WTC11 (cell line): ENCODE results near the gene ZDBF2. TPM values are rescaled to one million over a fixed set of nuclear protein-coding genes. Genes with fewer than 3 reads are reported as not detected.

Experiments
- ATAC-seq: fragments of 200-7000 bp; cut with Tn5 transposase; 2 replicates; pipeline ENCODE4 v1.10.0; 2021; ENCODE audit warnings: mild to moderate bottlenecking, moderate library complexity
- CTCF ChIA-PET: fragments of 300-600 bp; sonication (Branson Sonifier 250); formaldehyde crosslinking; loops from one replicate; lab custom pipeline; 2021; ENCODE audit warnings: antibody characterized with exemption; lab: Charles Lee
- POLR2A ChIA-PET: fragments of 350-600 bp; sonication (Branson Sonifier 250); formaldehyde crosslinking; loops from one replicate; lab custom pipeline; 2021; ENCODE audit warnings: antibody characterized with exemption; lab: Charles Lee
- DNase-seq: peaks from one replicate; pipeline ENCODE4 v3.0.0; 2021; ENCODE audit warnings: low spot score
- H3K27ac Mint-ChIP-seq: 2 replicates; pipeline ENCODE4 v1.8.0; 2021; ENCODE audit warnings: mixed read lengths
- H3K27me3 Mint-ChIP-seq: 2 replicates; pipeline ENCODE4 v1.8.0; 2021; ENCODE audit warnings: low read depth, mild to moderate bottlenecking, moderate library complexity, mixed read lengths
- H3K36me3 Mint-ChIP-seq: 2 replicates; pipeline ENCODE4 v1.8.0; 2021; ENCODE audit warnings: mixed read lengths
- H3K4me1 Mint-ChIP-seq: 2 replicates; pipeline ENCODE4 v1.8.0; 2022; ENCODE audit warnings: mixed read lengths
- H3K4me3 Mint-ChIP-seq: 2 replicates; pipeline ENCODE4 v1.8.0; 2021; ENCODE audit warnings: mild to moderate bottlenecking, moderate library complexity, mixed read lengths
- H3K9me3 Mint-ChIP-seq: 2 replicates; pipeline ENCODE4 v1.8.0; 2021; ENCODE audit warnings: mixed read lengths
- AFF4 ChIP-seq: sonication (generic); formaldehyde crosslinking; IDR thresholded peaks from 2 replicates; pipeline ENCODE4 v1.8.1; 2023; ENCODE audit warnings: mild to moderate bottlenecking, missing genetic modification reagents, borderline replicate concordance
- CREB1 ChIP-seq: sonication (generic); formaldehyde crosslinking; IDR thresholded peaks from 2 replicates; pipeline ENCODE4 v1.8.0; 2023; ENCODE audit warnings: mild to moderate bottlenecking, missing genetic modification reagents
- EMX1 ChIP-seq: fragments of 250-450 bp; sonication (Bioruptor Pico); IDR thresholded peaks from 2 replicates; pipeline ENCODE4 v1.8.0; 2021; ENCODE audit warnings: mild to moderate bottlenecking
- FOXK1 ChIP-seq: sonication (generic); formaldehyde crosslinking; IDR thresholded peaks from 2 replicates; pipeline ENCODE4 v1.8.0; 2022; ENCODE audit warnings: mild to moderate bottlenecking, moderate library complexity, missing genetic modification reagents
- JUN ChIP-seq: sonication (generic); formaldehyde crosslinking; IDR thresholded peaks from 2 replicates; pipeline ENCODE4 v1.8.0; 2023; ENCODE audit warnings: mild to moderate bottlenecking, missing genetic modification reagents
- MAX ChIP-seq: sonication (generic); formaldehyde crosslinking; IDR thresholded peaks from 2 replicates; pipeline ENCODE4 v1.8.0; 2022; ENCODE audit warnings: mild to moderate bottlenecking, missing genetic modification reagents
- ZNF263 ChIP-seq: sonication (generic); formaldehyde crosslinking; IDR thresholded peaks from 2 replicates; pipeline ENCODE4 v1.8.1; 2022; ENCODE audit warnings: low read depth, mild to moderate bottlenecking, moderate library complexity, missing genetic modification reagents
- total RNA-seq: library from RNA; stranded (reverse); gene quantifications from 3 replicates; pipeline ENCODE4 v1.2.3, GENCODE V29; 2021
- TF ChIP-seq, protein P1 (sequence below): sonication (generic); formaldehyde crosslinking; IDR thresholded peaks from 2 replicates; pipeline ENCODE4 v1.8.0; 2022; ENCODE audit warnings: mild to moderate bottlenecking, missing genetic modification reagents
- TF ChIP-seq, protein P2 (sequence below): fragments of 250-450 bp; sonication (Bioruptor Pico); IDR thresholded peaks from 2 replicates; pipeline ENCODE4 v1.9.0; 2021; ENCODE audit warnings: moderate library complexity, mild to moderate bottlenecking, inconsistent platforms, borderline replicate concordance
- TF ChIP-seq, protein P3 (sequence below): sonication (generic); formaldehyde crosslinking; IDR thresholded peaks from 2 replicates; pipeline ENCODE4 v1.8.1; 2023; ENCODE audit warnings: mild to moderate bottlenecking, missing genetic modification reagents
- TF ChIP-seq, protein P4 (sequence below): sonication (generic); formaldehyde crosslinking; IDR thresholded peaks from 2 replicates; pipeline ENCODE4 v1.8.1; 2022; ENCODE audit warnings: missing genetic modification reagents, borderline replicate concordance
- TF ChIP-seq, protein P5 (sequence below): fragments of 250-450 bp; sonication (Bioruptor Pico); IDR thresholded peaks from 2 replicates; pipeline ENCODE4 v2.1.2; 2022; ENCODE audit warnings: mild to moderate bottlenecking, moderate library complexity
- TF ChIP-seq, protein P6 (sequence below): sonication (generic); formaldehyde crosslinking; IDR thresholded peaks from 2 replicates; pipeline ENCODE4 v1.8.0; 2023; ENCODE audit warnings: missing genetic modification reagents, mild to moderate bottlenecking, borderline replicate concordance

ZDBF2 gene
- total RNA-seq, 1 experiment from 2014 or later: 16.0 TPM

- Mint-ChIP-seq H3K27me3 (peaks cover 100% of the 10 kb centered on the region), H3K36me3 (no peaks in the 10 kb centered on the region), H3K27ac (peak overlapping the region; percentile 23; the same call in 1 of the 2 replicates), H3K4me1 (peaks cover 55% of the 10 kb centered on the region), H3K4me3 (peak overlapping the region; percentile 40), H3K9me3 (no peaks in the 10 kb centered on the region)
- TF ChIP-seq EMX1: no peak
- no peak for TF ChIP-seq ZNF263 (CRISPR knock-in tag)
- TF ChIP-seq AFF4: no peak
- TF ChIP-seq MAX (CRISPR knock-in tag): 0 out of 2 replicates have a peak, but pooled peaks have one; percentile 17
- TF ChIP-seq, protein P1, sequence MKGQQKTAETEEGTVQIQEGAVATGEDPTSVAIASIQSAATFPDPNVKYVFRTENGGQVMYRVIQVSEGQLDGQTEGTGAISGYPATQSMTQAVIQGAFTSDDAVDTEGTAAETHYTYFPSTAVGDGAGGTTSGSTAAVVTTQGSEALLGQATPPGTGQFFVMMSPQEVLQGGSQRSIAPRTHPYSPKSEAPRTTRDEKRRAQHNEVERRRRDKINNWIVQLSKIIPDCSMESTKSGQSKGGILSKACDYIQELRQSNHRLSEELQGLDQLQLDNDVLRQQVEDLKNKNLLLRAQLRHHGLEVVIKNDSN: no peak
- TF ChIP-seq, protein P2, sequence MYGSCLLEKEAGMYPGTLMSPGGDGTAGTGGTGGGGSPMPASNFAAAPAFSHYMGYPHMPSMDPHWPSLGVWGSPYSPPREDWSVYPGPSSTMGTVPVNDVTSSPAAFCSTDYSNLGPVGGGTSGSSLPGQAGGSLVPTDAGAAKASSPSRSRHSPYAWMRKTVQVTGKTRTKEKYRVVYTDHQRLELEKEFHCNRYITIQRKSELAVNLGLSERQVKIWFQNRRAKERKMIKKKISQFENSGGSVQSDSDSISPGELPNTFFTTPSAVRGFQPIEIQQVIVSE (CRISPR knock-in tag): no peak
- TF ChIP-seq, protein P3, sequence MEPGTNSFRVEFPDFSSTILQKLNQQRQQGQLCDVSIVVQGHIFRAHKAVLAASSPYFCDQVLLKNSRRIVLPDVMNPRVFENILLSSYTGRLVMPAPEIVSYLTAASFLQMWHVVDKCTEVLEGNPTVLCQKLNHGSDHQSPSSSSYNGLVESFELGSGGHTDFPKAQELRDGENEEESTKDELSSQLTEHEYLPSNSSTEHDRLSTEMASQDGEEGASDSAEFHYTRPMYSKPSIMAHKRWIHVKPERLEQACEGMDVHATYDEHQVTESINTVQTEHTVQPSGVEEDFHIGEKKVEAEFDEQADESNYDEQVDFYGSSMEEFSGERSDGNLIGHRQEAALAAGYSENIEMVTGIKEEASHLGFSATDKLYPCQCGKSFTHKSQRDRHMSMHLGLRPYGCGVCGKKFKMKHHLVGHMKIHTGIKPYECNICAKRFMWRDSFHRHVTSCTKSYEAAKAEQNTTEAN (CRISPR knock-in tag): no peak
- ChIA-PET CTCF (interaction anchor here (0.6 to 1.3 kb wide), 3 partner anchors 10 to 46 kb away, joined by 3 to 5 read pairs (median 3); partner anchors contain the start of gene ZDBF2), POLR2A (no interaction called here)
- ATAC-seq (no peak), DNase-seq (no peak)
These were observed 10.4 kb upstream of the ZDBF2 start for GRCh38 chr2:206263959-206264603.

DNA sequence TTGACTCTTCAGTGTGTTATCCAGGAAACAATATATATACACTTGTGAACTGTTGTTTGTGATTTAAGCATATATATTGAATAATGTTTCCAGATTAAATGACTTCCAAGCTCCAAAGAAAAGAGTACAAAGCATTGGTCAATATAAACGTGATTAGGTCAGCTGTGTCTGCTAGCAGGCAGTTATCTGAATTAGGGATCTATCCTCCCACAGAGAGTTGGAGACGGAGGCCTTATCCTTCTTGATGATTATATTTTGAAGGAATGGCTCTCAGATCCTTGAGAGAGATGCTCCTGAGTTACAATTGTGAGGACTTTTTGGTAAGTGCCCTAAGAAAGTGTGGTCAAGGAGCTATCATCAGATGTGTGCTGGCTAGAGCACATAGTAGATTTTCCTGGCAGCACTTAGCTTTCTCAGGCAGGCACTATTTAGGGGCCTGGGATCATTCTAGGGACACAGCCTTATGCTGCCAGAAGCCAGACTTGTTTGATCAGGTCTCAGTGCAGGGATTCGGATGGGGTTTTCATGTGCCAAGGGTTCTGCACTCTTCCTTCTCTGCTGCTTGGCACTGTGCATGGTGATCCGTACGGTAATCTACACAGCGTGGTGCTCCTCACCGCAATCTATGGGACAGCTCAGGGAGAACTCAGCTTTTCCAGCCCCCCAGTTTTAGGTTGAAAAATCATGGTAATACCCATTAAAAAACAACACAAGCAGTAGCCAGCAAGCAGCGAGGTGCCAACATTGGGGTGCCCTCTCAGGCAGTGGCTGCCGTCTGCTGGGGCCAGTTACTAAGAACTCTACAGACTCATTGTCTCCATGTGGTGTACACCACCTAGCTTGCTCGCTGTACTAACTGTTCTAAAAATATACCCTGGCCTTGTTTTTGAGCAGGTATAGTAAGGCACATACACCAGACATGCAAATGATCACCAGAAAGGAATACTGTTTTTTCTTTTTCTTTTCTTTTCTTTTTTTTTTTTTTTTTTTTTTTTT, 8.0 kb upstream of the ZDBF2 start:
- DNase-seq (no peak), ATAC-seq (no peak)
- peaks cover 39% of the 10 kb centered on the region for H3K4me1 Mint-ChIP-seq
- no peaks in the 10 kb centered on the region for H3K36me3 Mint-ChIP-seq
- H3K4me3 Mint-ChIP-seq: no peak overlapping the region
- CTCF ChIA-PET: interaction anchor here (0.6 to 1.4 kb wide), 4 partner anchors 10 to 1494 kb away, joined by 3 to 8 read pairs (median 4); no protein-coding TSS in a partner anchor
- no peak overlapping the region for H3K27ac Mint-ChIP-seq
- TF ChIP-seq, protein P4, sequence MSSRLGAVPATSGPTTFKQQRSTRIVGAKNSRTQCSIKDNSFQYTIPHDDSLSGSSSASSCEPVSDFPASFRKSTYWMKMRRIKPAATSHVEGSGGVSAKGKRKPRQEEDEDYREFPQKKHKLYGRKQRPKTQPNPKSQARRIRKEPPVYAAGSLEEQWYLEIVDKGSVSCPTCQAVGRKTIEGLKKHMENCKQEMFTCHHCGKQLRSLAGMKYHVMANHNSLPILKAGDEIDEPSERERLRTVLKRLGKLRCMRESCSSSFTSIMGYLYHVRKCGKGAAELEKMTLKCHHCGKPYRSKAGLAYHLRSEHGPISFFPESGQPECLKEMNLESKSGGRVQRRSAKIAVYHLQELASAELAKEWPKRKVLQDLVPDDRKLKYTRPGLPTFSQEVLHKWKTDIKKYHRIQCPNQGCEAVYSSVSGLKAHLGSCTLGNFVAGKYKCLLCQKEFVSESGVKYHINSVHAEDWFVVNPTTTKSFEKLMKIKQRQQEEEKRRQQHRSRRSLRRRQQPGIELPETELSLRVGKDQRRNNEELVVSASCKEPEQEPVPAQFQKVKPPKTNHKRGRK (CRISPR knock-in tag): no peak
- TF ChIP-seq CREB1 (CRISPR knock-in tag) (no peak), FOXK1 (no peak), JUN (CRISPR knock-in tag) (no peak)
- TF ChIP-seq, protein P5, sequence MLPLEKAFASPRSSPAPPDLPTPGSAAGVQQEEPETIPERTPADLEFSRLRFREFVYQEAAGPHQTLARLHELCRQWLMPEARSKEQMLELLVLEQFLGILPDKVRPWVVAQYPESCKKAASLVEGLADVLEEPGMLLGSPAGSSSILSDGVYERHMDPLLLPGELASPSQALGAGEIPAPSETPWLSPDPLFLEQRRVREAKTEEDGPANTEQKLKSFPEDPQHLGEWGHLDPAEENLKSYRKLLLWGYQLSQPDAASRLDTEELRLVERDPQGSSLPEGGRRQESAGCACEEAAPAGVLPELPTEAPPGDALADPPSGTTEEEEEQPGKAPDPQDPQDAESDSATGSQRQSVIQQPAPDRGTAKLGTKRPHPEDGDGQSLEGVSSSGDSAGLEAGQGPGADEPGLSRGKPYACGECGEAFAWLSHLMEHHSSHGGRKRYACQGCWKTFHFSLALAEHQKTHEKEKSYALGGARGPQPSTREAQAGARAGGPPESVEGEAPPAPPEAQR (CRISPR knock-in tag): no peak
- TF ChIP-seq, protein P6, sequence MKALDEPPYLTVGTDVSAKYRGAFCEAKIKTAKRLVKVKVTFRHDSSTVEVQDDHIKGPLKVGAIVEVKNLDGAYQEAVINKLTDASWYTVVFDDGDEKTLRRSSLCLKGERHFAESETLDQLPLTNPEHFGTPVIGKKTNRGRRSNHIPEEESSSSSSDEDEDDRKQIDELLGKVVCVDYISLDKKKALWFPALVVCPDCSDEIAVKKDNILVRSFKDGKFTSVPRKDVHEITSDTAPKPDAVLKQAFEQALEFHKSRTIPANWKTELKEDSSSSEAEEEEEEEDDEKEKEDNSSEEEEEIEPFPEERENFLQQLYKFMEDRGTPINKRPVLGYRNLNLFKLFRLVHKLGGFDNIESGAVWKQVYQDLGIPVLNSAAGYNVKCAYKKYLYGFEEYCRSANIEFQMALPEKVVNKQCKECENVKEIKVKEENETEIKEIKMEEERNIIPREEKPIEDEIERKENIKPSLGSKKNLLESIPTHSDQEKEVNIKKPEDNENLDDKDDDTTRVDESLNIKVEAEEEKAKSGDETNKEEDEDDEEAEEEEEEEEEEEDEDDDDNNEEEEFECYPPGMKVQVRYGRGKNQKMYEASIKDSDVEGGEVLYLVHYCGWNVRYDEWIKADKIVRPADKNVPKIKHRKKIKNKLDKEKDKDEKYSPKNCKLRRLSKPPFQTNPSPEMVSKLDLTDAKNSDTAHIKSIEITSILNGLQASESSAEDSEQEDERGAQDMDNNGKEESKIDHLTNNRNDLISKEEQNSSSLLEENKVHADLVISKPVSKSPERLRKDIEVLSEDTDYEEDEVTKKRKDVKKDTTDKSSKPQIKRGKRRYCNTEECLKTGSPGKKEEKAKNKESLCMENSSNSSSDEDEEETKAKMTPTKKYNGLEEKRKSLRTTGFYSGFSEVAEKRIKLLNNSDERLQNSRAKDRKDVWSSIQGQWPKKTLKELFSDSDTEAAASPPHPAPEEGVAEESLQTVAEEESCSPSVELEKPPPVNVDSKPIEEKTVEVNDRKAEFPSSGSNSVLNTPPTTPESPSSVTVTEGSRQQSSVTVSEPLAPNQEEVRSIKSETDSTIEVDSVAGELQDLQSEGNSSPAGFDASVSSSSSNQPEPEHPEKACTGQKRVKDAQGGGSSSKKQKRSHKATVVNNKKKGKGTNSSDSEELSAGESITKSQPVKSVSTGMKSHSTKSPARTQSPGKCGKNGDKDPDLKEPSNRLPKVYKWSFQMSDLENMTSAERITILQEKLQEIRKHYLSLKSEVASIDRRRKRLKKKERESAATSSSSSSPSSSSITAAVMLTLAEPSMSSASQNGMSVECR (CRISPR knock-in tag): no peak
- POLR2A ChIA-PET: interaction anchor here (0.6 kb wide), 1 partner anchor 309 kb away, joined by 6 read pairs; no protein-coding TSS in a partner anchor
- H3K27me3 Mint-ChIP-seq: peaks cover 100% of the 10 kb centered on the region
- no peaks in the 10 kb centered on the region for H3K9me3 Mint-ChIP-seq
